Common myeloid progenitor, CD34-positive (primary cell): ENCODE data around the gene NHERF1.

Experiments used
- CTCF ChIA-PET: fragments of 350-600 bp; sonication (Branson Sonifier 250); formaldehyde crosslinking; loops from one replicate; lab custom pipeline; 2021; ENCODE audit warnings: antibody characterized with exemption; lab: Charles Lee
- POLR2A ChIA-PET: fragments of 350-600 bp; sonication (Branson Sonifier 250); formaldehyde crosslinking; loops from one replicate; lab custom pipeline; 2021; ENCODE audit warnings: antibody characterized with exemption; lab: Charles Lee
- DNase-seq, 3 donors: peaks; one replicate each; pipeline versions ENCODE4 v3.0.0 to v3.0.0-alpha.2; 2013
- H3K27ac ChIP-seq, 2 experiments: 1 replicate in 1 of 2; 2 replicates in 1 of 2; pipeline ENCODE4 v1.7.0; 2013; ENCODE audit warnings: inconsistent platforms in 2 of 2, low read length in 2 of 2, mild to moderate bottlenecking in 2 of 2, low read depth in 1 of 2, moderate library complexity in 1 of 2; ENCODE audit not compliant: severe bottlenecking in 2 of 2, insufficient read depth in 1 of 2, poor library complexity in 1 of 2
- H3K27me3 ChIP-seq, 5 experiments: replicated peaks in 2 of 5; 1 replicate in 3 of 5; 2 replicates in 2 of 5; pipeline versions ENCODE4 v1.6.1 to v1.7.0; 2013; ENCODE audit warnings: low read length in 4 of 5, mild to moderate bottlenecking in 2 of 5, moderate library complexity in 2 of 5, inconsistent platforms in 1 of 5; ENCODE audit not compliant: insufficient read depth in 5 of 5, control insufficient read depth in 4 of 5
- H3K36me3 ChIP-seq, 4 experiments: 1 replicate in 2 of 4; 2 replicates in 2 of 4; pipeline versions ENCODE4 v1.6.1 to v1.7.0; 2013; ENCODE audit warnings: low read length in 3 of 4, control low read depth in 1 of 4, mild to moderate bottlenecking in 1 of 4; ENCODE audit not compliant: control insufficient read depth in 4 of 4, insufficient read depth in 4 of 4
- H3K4me1 ChIP-seq, 4 experiments: 1 replicate in 3 of 4; 2 replicates in 1 of 4; pipeline versions ENCODE4 v1.6.1 to v1.7.1; 2013; ENCODE audit warnings: low read length in 3 of 4, mild to moderate bottlenecking in 3 of 4, control low read depth in 1 of 4, inconsistent platforms in 1 of 4, moderate library complexity in 1 of 4; ENCODE audit not compliant: control insufficient read depth in 4 of 4, insufficient read depth in 4 of 4; ENCODE audit errors: control extremely low read depth in 1 of 4
- H3K4me3 ChIP-seq, 7 experiments: 1 replicate in 4 of 7; 2 replicates in 3 of 7; pipeline versions ENCODE4 v1.5.1 to v1.7.0; 2013; ENCODE audit warnings: mild to moderate bottlenecking in 7 of 7, low read length in 6 of 7, moderate library complexity in 6 of 7, inconsistent platforms in 2 of 7, low read depth in 2 of 7, control low read depth in 1 of 7; ENCODE audit not compliant: insufficient read depth in 4 of 7, control insufficient read depth in 1 of 7; ENCODE audit errors: extremely low read depth in 1 of 7
- H3K9me3 ChIP-seq, 5 experiments: 1 replicate in 4 of 5; 2 replicates in 1 of 5; pipeline versions ENCODE4 v1.6.1 to v1.7.1; 2013; ENCODE audit warnings: low read length in 4 of 5, mild to moderate bottlenecking in 2 of 5, inconsistent platforms in 1 of 5, low read depth in 1 of 5, moderate library complexity in 1 of 5; ENCODE audit not compliant: control insufficient read depth in 4 of 5, insufficient read depth in 2 of 5; ENCODE audit errors: control extremely low read depth in 1 of 5
- WGBS: methylation state at CpG from one replicate; pipeline ENCODE4 v1.1.5; 2013; ENCODE audit not compliant: insufficient coverage; 5-methylcytosine and 5-hydroxymethylcytosine counted together

Gene NHERF1

GRCh38 chr17:74815067-74815466, 66.6 kb downstream of the NHERF1 start:
- POLR2A ChIA-PET = no interaction called here
- WGBS = 86% methylated on average over 6 of the region's 7 CpGs
- H3K9me3 ChIP-seq = no peaks in the 10 kb centered on the region

DNA sequence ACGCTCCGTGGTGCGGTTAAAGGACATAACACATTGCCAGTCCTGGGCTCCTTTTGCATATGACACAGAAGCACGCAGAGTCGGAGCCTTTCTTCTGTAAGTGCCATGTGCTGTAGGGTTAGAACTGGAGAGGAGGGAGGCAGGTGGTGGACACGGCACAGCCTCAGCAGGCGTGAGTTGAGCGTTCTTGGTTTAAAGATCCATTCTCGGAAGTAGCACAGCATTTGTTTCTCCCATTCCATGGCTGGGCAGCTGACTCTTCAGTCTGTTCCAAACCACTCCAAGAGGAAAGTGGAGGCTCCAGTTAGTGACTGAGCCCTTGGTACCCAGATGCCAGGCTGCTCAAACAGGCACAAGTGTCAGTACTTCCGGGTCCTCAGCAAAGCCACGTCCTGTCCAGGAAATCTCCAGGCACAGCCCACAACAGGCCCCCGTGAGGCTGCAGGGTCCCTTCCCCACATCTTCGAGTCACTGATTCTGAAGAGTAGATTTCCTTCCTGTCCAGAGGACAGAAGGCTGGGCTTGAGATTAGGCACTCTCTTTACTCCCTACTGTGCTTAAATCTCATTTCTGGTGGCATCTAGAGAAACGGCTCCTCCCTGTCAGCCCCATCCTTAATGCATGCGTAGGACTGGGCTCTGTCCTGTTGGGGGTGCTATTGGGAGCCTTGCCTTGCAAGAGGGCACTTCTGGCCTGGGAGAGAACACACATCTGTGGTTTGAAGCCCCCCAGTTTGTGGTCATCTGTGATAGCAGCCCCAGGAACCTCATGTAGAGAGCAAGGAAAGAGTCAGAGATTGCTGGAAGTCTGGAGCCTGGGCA, 67.3 kb downstream of the NHERF1 start:
- DNase-seq = peak in 2 of 3 donors; percentile 23 to 31
- WGBS = 77% methylated on average over 13 of the region's 15 CpGs
- peaks cover 0 to 37% (median 8%) of the 10 kb centered on the region in 4 experiments for H3K36me3 ChIP-seq
- no peak overlapping the region for H3K27ac ChIP-seq
- ChIA-PET POLR2A (no interaction called here), CTCF (interaction anchor here (1.0 to 1.6 kb wide), 2 partner anchors 10 to 42 kb away, joined by 5 read pairs; no protein-coding TSS in a partner anchor)
- no peak overlapping the region for H3K4me3 ChIP-seq
- no peaks in the 10 kb centered on the region for H3K27me3 ChIP-seq
- no peaks in the 10 kb centered on the region for H3K9me3 ChIP-seq
- H3K4me1 ChIP-seq = peaks cover 0 to 7% (median 0%) of the 10 kb centered on the region in 4 experiments

More at GRCh38 chr17:74815067-74815466, 66.6 kb downstream of the NHERF1 start:
- DNase-seq = no peak
- peaks cover 0 to 2% (median 0%) of the 10 kb centered on the region in 5 experiments for H3K27me3 ChIP-seq
- H3K4me1 ChIP-seq = peaks cover 0 to 7% (median 0%) of the 10 kb centered on the region in 4 experiments
- H3K4me3 ChIP-seq = no peak overlapping the region
- CTCF ChIA-PET = interaction anchor here (0.6 to 1.7 kb wide), 3 partner anchors 8 to 43 kb away, joined by 3 to 10 read pairs (median 5); no protein-coding TSS in a partner anchor
- H3K27ac ChIP-seq = no peak overlapping the region
- peaks cover 0 to 36% (median 8%) of the 10 kb centered on the region in 4 experiments for H3K36me3 ChIP-seq

- peaks cover 0 to 7% (median 0%) of the 10 kb centered on the region in 4 experiments for H3K4me1 ChIP-seq
- H3K36me3 ChIP-seq = peaks cover 0 to 41% (median 10%) of the 10 kb centered on the region in 4 experiments
- POLR2A ChIA-PET = no interaction called here
- H3K27me3 ChIP-seq = no peaks in the 10 kb centered on the region
- CTCF ChIA-PET = interaction anchor here (0.6 to 1.0 kb wide), 2 partner anchors 9 to 194 kb away, joined by 3 to 5 read pairs; no protein-coding TSS in a partner anchor
- over 99% methylated on average over 9 of the region's 18 CpGs for WGBS
- H3K4me3 ChIP-seq = no peak overlapping the region
- no peaks in the 10 kb centered on the region for H3K9me3 ChIP-seq
- no peak overlapping the region for H3K27ac ChIP-seq
- DNase-seq = no peak
These were observed 68.6 kb downstream of the NHERF1 start for GRCh38 chr17:74816905-74817620.

DNA sequence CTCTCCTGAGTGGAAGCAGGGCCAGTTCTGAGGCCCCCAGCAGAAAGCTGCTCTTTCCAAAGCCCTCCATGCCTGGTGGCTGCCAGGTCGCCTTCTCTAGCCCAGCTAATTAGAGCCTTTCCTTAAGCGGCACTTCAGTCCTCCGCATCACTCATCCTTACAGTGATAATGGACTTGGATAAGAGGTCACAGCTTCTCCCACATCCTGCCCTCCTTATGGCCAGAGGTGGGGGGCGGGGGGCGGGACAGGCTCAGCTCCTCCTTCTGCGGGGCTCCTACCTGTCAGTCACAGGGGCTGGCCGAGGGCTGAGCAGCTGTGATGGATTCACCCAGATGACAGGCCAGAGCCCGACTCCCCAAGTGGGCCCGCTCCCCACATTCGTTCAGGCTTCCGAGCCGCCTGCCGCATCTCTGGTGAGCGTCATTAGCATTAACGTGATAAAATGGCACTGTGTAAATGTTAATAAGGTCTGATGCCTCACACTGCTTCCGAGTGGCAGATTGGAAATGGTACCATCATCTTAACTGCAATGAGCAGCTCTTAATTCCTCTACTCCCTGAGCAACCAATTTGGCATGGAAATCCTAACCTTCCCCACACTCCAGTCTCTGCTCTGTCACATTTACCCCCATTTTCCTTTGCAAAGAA, 70.0 kb downstream of the NHERF1 start:
- H3K4me3 ChIP-seq = no peak overlapping the region
- 98% methylated on average over 14 of the region's 16 CpGs for WGBS
- no peak overlapping the region for H3K27ac ChIP-seq
- peaks cover 0 to 7% (median 0%) of the 10 kb centered on the region in 4 experiments for H3K4me1 ChIP-seq
- H3K27me3 ChIP-seq = no peaks in the 10 kb centered on the region
- H3K36me3 ChIP-seq = peaks cover 0 to 34% (median 8%) of the 10 kb centered on the region in 4 experiments
- POLR2A ChIA-PET = interaction anchor here (0.7 kb wide), 1 partner anchor 22 kb away, joined by 4 read pairs; no protein-coding TSS in a partner anchor
- CTCF ChIA-PET = interaction anchor here (0.6 to 1.5 kb wide), 3 partner anchors 8 to 135 kb away, joined by 3 to 4 read pairs (median 3); no protein-coding TSS in a partner anchor
- no peaks in the 10 kb centered on the region for H3K9me3 ChIP-seq
- no peak for DNase-seq
